B cell (primary cell): ENCODE measurements around the gene ACYP1.

Experiments
- EZH2 ChIP-seq: IDR thresholded peaks from 2 replicates; pipeline ENCODE4 v1.6.1; 2012; ENCODE audit warnings: borderline replicate concordance, low read depth, mild to moderate bottlenecking, moderate library complexity, low read length; ENCODE audit not compliant: insufficient read depth, poor library complexity, severe bottlenecking
- TF ChIP-seq, protein P1 (sequence below): fragments of 200-600 bp; IDR thresholded peaks from one replicate; pipeline ENCODE4 v1.8.0; 2022; ENCODE audit warnings: antibody characterized with exemption, mild to moderate bottlenecking

DNA sequence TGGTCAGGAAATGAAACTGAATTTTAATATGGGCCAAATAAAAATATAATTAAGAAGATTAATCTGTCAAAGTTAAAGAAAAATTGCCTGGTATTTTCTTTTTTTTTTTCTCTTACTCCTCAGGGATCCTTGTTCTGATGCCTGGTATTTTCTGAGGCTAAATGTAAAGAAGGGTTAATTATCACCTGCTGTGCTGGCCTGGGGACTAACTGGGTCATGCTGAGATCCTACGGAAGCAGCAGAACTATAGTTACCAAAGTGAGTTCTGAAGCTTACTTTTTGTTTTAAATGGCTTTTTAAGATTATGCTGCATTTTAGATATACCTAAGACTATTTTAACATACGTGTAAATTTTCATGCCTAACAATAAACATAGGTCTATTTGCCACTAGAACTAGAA lies 28.9 kb upstream of the ACYP1 start:
- TF ChIP-seq, protein P1, sequence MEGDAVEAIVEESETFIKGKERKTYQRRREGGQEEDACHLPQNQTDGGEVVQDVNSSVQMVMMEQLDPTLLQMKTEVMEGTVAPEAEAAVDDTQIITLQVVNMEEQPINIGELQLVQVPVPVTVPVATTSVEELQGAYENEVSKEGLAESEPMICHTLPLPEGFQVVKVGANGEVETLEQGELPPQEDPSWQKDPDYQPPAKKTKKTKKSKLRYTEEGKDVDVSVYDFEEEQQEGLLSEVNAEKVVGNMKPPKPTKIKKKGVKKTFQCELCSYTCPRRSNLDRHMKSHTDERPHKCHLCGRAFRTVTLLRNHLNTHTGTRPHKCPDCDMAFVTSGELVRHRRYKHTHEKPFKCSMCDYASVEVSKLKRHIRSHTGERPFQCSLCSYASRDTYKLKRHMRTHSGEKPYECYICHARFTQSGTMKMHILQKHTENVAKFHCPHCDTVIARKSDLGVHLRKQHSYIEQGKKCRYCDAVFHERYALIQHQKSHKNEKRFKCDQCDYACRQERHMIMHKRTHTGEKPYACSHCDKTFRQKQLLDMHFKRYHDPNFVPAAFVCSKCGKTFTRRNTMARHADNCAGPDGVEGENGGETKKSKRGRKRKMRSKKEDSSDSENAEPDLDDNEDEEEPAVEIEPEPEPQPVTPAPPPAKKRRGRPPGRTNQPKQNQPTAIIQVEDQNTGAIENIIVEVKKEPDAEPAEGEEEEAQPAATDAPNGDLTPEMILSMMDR = no peak
- TF ChIP-seq EZH2 = no peak
